C4-2B (cell line): Measurements from ENCODE around the gene DEK.
"Not testable (repeated sequence)": the region's sequence is repeated elsewhere in the genome, so short reads cannot be mapped to it uniquely, and the experiment has no call there.

Experiments used
- H3K27ac ChIP-seq: fragments of 450-650 bp; 2 replicates; pipeline ENCODE4 v1.5.1; 2017
- CTCF ChIP-seq: fragments of 450-650 bp; conservative IDR thresholded peaks from 2 replicates; pipeline ENCODE4 v1.5.1; 2017; ENCODE audit warnings: mild to moderate bottlenecking
- ZFX ChIP-seq: fragments of 450-650 bp; IDR thresholded peaks from 2 replicates; pipeline ENCODE4 v1.6.1; 2017

Gene DEK

GRCh38 chr6:18214003-18214402 is 50.3 kb downstream of the DEK start:
- H3K27ac ChIP-seq, result no peak overlapping the region
- TF ChIP-seq ZFX (no peak), CTCF (no peak)

- TF ChIP-seq CTCF, result no peak
- no peak overlapping the region for H3K27ac ChIP-seq
These were observed 50.9 kb downstream of the DEK start for GRCh38 chr6:18213439-18213838.

GRCh38 chr6:18212231-18212630 is 52.1 kb downstream of the DEK start:
- no peak overlapping the region for H3K27ac ChIP-seq
- TF ChIP-seq ZFX (no peak), CTCF (no peak)

- H3K27ac ChIP-seq, result no peak overlapping the region
- TF ChIP-seq CTCF, result no peak
- TF ChIP-seq ZFX, result no peak
These were observed 53.0 kb downstream of the DEK start for GRCh38 chr6:18211338-18211737.

GRCh38 chr6:18210707-18211106 is 53.6 kb downstream of the DEK start:
- TF ChIP-seq CTCF (no peak), ZFX (no peak)
- H3K27ac ChIP-seq, result no peak overlapping the region

- 0 out of 2 replicates have a peak overlapping the region, but pooled peaks have one; percentile 8 for H3K27ac ChIP-seq
- TF ChIP-seq ZFX (no peak), CTCF (no peak)
These were observed 54.7 kb downstream of the DEK start for GRCh38 chr6:18209539-18210197.

GRCh38 chr6:18208778-18209177 is 55.6 kb downstream of the DEK start:
- H3K27ac ChIP-seq, result not testable (repeated sequence)

GRCh38 chr6:18207949-18208348 is 56.4 kb downstream of the DEK start:
- TF ChIP-seq ZFX (no peak), CTCF (no peak)
- H3K27ac ChIP-seq, result no peak overlapping the region
